Measurements from ENCODE around the gene SIX2.
A peak's percentile ranks its signal among the peaks of the same experiment; 100 is the strongest.

The SIX2 gene

GRCh38 chr2:45028276-45028675 lies 19.0 kb upstream of the SIX2 start:
- no peak overlapping the region for H2AFZ ChIP-seq (ENCODE audit: low read length)
- no peaks in the 10 kb centered on the region for H3F3A ChIP-seq (ENCODE audit: low read depth)
- no peak overlapping the region for H3K4me2 ChIP-seq (ENCODE audit: low read depth, low read length, poor library complexity, severe bottlenecking)
- H3K9me2 ChIP-seq (replicated peaks; ENCODE audit: low read depth, low read length), result no peaks in the 10 kb centered on the region
- H3K4me3 ChIP-seq (ENCODE audit: low read length, poor library complexity, severe bottlenecking), result no peak overlapping the region
- no peaks in the 10 kb centered on the region for H3K36me3 ChIP-seq (ENCODE audit: insufficient read depth, low read length)
- no peaks in the 10 kb centered on the region for H3K27me3 ChIP-seq (ENCODE audit: insufficient read depth, low read length, poor library complexity, severe bottlenecking)
- no peaks in the 10 kb centered on the region for H3K9me3 ChIP-seq (ENCODE audit: insufficient read depth, low read depth, low read length)
- TF ChIP-seq CTCF (conservative IDR thresholded peaks at IDR 0.05; ENCODE audit: low read length) (no peak), EZH2phosphoT487 (IDR thresholded peaks at IDR 0.05; ENCODE audit: borderline replicate concordance) (no peak)
- no peaks in the 10 kb centered on the region for H4K20me1 ChIP-seq (ENCODE audit: insufficient read depth, low read length, poor library complexity, severe bottlenecking)
- H3K79me2 ChIP-seq (ENCODE audit: insufficient read depth, low read length), result no peaks in the 10 kb centered on the region
- no peak overlapping the region for H3K9ac ChIP-seq (ENCODE audit: low read depth, low read length, poor library complexity, severe bottlenecking)
- H3K4me1 ChIP-seq (ENCODE audit: insufficient read depth, low read length, poor library complexity, severe bottlenecking), result peaks cover 6% of the 10 kb centered on the region

- Histone ChIP-seq H3K4me1 (ENCODE audit: insufficient read depth, low read length, poor library complexity, severe bottlenecking) (peaks cover 6% of the 10 kb centered on the region), H4K20me1 (ENCODE audit: insufficient read depth, low read length, poor library complexity, severe bottlenecking) (no peaks in the 10 kb centered on the region)
- TF ChIP-seq EZH2phosphoT487 (IDR thresholded peaks at IDR 0.05; ENCODE audit: borderline replicate concordance), result no peak
- no peak for TF ChIP-seq CTCF (conservative IDR thresholded peaks at IDR 0.05; ENCODE audit: low read length)
Measured at GRCh38 chr2:45026924-45027450, 17.7 kb upstream of the SIX2 start.

GRCh38 chr2:45024600-45025291 lies 15.5 kb upstream of the SIX2 start:
- no peaks in the 10 kb centered on the region for H3F3A ChIP-seq (ENCODE audit: low read depth)
- TF ChIP-seq CTCF (conservative IDR thresholded peaks at IDR 0.05; ENCODE audit: low read length), result 0 out of 2 replicates have a peak, but pooled peaks have one; percentile 18
- TF ChIP-seq EZH2phosphoT487 (IDR thresholded peaks at IDR 0.05; ENCODE audit: borderline replicate concordance), result no peak
- H2AFZ ChIP-seq (ENCODE audit: low read length), result no peak overlapping the region

More at GRCh38 chr2:45026924-45027450, 17.7 kb upstream of the SIX2 start:
- no peak overlapping the region for H3K4me2 ChIP-seq (ENCODE audit: low read depth, low read length, poor library complexity, severe bottlenecking)
- H3K9me3 ChIP-seq (ENCODE audit: insufficient read depth, low read depth, low read length), result no peaks in the 10 kb centered on the region
- no peaks in the 10 kb centered on the region for H3F3A ChIP-seq (ENCODE audit: low read depth)
- no peaks in the 10 kb centered on the region for H3K27me3 ChIP-seq (ENCODE audit: insufficient read depth, low read length, poor library complexity, severe bottlenecking)
- no peaks in the 10 kb centered on the region for H3K79me2 ChIP-seq (ENCODE audit: insufficient read depth, low read length)
- no peaks in the 10 kb centered on the region for H3K9me2 ChIP-seq (replicated peaks; ENCODE audit: low read depth, low read length)
- H2AFZ ChIP-seq (ENCODE audit: low read length), result no peak overlapping the region
- H3K4me3 ChIP-seq (ENCODE audit: low read length, poor library complexity, severe bottlenecking), result no peak overlapping the region
- H3K9ac ChIP-seq (ENCODE audit: low read depth, low read length, poor library complexity, severe bottlenecking), result no peak overlapping the region
- no peaks in the 10 kb centered on the region for H3K36me3 ChIP-seq (ENCODE audit: insufficient read depth, low read length)

More at GRCh38 chr2:45024600-45025291, 15.5 kb upstream of the SIX2 start:
- no peaks in the 10 kb centered on the region for H3K36me3 ChIP-seq (ENCODE audit: insufficient read depth, low read length)
- H3K79me2 ChIP-seq (ENCODE audit: insufficient read depth, low read length), result no peaks in the 10 kb centered on the region
- no peaks in the 10 kb centered on the region for H3K9me3 ChIP-seq (ENCODE audit: insufficient read depth, low read depth, low read length)
- no peaks in the 10 kb centered on the region for H4K20me1 ChIP-seq (ENCODE audit: insufficient read depth, low read length, poor library complexity, severe bottlenecking)
- H3K4me1 ChIP-seq (ENCODE audit: insufficient read depth, low read length, poor library complexity, severe bottlenecking), result peaks cover 6% of the 10 kb centered on the region
- no peak overlapping the region for H3K4me3 ChIP-seq (ENCODE audit: low read length, poor library complexity, severe bottlenecking)
- H3K9me2 ChIP-seq (replicated peaks; ENCODE audit: low read depth, low read length), result no peaks in the 10 kb centered on the region
- no peak overlapping the region for H3K4me2 ChIP-seq (ENCODE audit: low read depth, low read length, poor library complexity, severe bottlenecking)
- no peaks in the 10 kb centered on the region for H3K27me3 ChIP-seq (ENCODE audit: insufficient read depth, low read length, poor library complexity, severe bottlenecking)
- H3K9ac ChIP-seq (ENCODE audit: low read depth, low read length, poor library complexity, severe bottlenecking), result no peak overlapping the region
